WERI-Rb-1 (cell line): ENCODE results near the gene SFTPB.

ENCODE experiments used
- DNase-seq: peaks from one replicate; pipeline ENCODE4 v3.0.0-alpha.2; 2020
- H3K27ac ChIP-seq: fragments of 250-450 bp; sonication (Bioruptor Pico); 2 replicates; pipeline ENCODE4 v1.5.1; 2020; ENCODE audit warnings: mild to moderate bottlenecking, moderate library complexity
- H3K27me3 ChIP-seq: fragments of 250-450 bp; sonication (Bioruptor Pico); 2 replicates; pipeline ENCODE4 v1.5.1; 2021; ENCODE audit warnings: mild to moderate bottlenecking, low read depth, moderate library complexity; ENCODE audit not compliant: insufficient read depth, severe bottlenecking
- H3K36me3 ChIP-seq: fragments of 250-450 bp; sonication (Bioruptor Pico); 2 replicates; pipeline ENCODE4 v1.5.1; 2020; ENCODE audit warnings: mild to moderate bottlenecking, moderate library complexity
- H3K4me3 ChIP-seq: 2 replicates; pipeline ENCODE4 v1.5.1; 2011; ENCODE audit warnings: low read depth, mild to moderate bottlenecking, control low read depth, low read length
- H3K9me3 ChIP-seq: fragments of 250-450 bp; sonication (Bioruptor Pico); 2 replicates; pipeline ENCODE4 v1.5.1; 2021; ENCODE audit warnings: mild to moderate bottlenecking, moderate library complexity; ENCODE audit not compliant: severe bottlenecking
- CTCF ChIP-seq: IDR thresholded peaks from 2 replicates; pipeline ENCODE4 v1.5.1; 2011; ENCODE audit warnings: low read depth, mild to moderate bottlenecking, control low read depth, inconsistent platforms, low read length

The SFTPB gene

GRCh38 chr2:85611705-85612587, 56.1 kb downstream of the SFTPB start, which contains the start of gene C2orf68:
Gene C2orf68 (minus strand): TSS chr2:85612066. CDS start chr2:85611984, 82 bp downstream.
- DNase-seq = peak; percentile 92
- no peaks in the 10 kb centered on the region for H3K9me3 ChIP-seq
- peak within 1 kb of the TSS; percentile 80 for H3K27ac ChIP-seq
- H3K4me3 ChIP-seq = peak within 1 kb of the TSS; percentile 64
- no peaks in the 10 kb centered on the region for H3K27me3 ChIP-seq
- TF ChIP-seq CTCF = no peak
- H3K36me3 ChIP-seq = peaks cover 28% of the 10 kb centered on the region

GRCh38 chr2:85611217-85611704, 56.7 kb downstream of the SFTPB start:
- no peaks in the 10 kb centered on the region for H3K27me3 ChIP-seq
- peak overlapping the region; percentile 80 for H3K27ac ChIP-seq
- no peak for DNase-seq

More at GRCh38 chr2:85611217-85611704, 56.7 kb downstream of the SFTPB start:
- H3K9me3 ChIP-seq = no peaks in the 10 kb centered on the region
- peak overlapping the region; percentile 64 for H3K4me3 ChIP-seq
- peaks cover 25% of the 10 kb centered on the region for H3K36me3 ChIP-seq
- TF ChIP-seq CTCF = no peak
